Measurements from ENCODE around the gene CCDC169. TPM values are rescaled to one million over a fixed set of nuclear protein-coding genes. Genes with fewer than 3 reads are reported as not detected.
"Not testable (repeated sequence)": the region's sequence is repeated elsewhere in the genome, so short reads cannot be mapped to it uniquely, and the experiment has no call there.

CCDC169 gene
- total RNA-seq, 1 donor: 4.3 TPM

DNA sequence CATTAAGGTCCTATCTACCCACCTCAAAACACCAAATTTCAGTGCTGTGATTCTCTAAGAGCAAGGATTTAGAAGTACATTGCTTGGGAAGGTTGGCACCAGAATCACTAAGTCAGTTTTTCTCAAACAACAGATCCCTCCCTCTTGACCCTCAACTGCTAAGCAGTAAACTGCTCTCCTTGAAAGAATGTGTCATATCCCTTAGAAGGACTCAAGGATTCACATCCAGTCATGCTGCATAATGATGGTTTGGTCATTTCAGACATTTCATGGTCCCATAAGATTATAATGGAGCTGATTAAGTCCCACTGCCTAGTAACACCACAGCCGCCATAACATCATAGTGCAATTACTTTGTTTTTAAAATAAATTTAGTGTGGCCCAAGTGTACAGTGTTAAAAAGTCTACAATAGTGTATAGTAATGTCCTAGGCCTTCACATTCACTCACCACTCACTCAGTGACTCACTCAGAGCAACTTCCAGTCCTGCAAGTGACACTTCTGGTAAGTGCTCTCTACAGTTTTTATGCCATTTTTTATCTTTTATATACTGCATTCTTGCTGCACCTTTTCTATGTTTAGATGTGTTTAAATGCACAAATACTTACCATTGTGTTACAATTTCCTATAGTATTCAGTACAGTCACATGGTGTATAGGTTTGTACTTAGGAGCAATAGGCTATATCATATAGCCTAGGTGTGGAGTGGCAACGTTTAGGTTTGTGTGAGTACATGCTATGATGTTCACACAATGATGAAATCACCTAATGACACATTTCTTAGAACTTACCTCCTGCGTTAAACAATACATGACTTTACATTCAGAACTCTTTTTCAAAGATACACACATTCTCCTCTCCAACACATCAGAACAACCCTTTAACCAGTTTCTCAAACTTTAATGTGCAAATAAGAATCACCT is 15.7 kb upstream of the CCDC169 start:
- TF ChIP-seq, protein P1, sequence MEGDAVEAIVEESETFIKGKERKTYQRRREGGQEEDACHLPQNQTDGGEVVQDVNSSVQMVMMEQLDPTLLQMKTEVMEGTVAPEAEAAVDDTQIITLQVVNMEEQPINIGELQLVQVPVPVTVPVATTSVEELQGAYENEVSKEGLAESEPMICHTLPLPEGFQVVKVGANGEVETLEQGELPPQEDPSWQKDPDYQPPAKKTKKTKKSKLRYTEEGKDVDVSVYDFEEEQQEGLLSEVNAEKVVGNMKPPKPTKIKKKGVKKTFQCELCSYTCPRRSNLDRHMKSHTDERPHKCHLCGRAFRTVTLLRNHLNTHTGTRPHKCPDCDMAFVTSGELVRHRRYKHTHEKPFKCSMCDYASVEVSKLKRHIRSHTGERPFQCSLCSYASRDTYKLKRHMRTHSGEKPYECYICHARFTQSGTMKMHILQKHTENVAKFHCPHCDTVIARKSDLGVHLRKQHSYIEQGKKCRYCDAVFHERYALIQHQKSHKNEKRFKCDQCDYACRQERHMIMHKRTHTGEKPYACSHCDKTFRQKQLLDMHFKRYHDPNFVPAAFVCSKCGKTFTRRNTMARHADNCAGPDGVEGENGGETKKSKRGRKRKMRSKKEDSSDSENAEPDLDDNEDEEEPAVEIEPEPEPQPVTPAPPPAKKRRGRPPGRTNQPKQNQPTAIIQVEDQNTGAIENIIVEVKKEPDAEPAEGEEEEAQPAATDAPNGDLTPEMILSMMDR (IDR thresholded peaks at IDR 0.05; ENCODE audit: insufficient read depth, low read depth, low read length): no peak
- no peak overlapping the region for H3K4me3 ChIP-seq (ENCODE audit: low read depth, low read length)
- DNase-seq (ENCODE audit: low read depth): no peak

DNA sequence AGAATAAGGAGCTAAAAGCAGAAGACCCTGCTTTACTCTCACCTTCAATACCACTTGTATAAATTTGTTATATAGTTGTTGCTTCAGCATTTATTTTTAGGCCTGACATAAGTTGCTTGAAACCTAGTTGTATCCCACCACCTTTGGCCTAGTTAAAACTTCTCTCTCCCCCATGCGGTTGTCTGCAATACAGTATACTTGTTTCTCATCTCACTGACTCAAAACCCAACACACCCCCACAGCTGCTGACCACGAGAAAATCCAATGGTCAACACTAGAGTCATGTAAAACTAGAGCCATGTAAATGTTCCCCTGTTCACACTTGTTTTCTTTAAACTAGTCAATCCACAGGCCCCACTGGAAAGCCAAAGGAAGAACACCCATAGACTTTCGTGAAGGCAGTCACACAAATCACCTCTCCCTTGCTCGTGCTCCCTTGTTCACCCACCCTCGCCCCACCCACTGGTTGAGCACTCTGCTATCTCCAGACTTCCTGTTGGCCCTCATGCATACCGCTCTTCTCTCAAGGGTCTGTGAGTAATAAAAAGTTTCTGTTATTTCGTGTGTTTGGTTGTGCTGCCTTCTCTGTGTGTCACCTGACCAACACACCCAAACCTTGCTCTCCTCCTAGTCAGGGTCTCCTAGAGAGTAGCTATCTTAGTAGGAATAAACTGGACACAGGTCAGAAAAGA is 12.9 kb upstream of the CCDC169 start:
- DNase-seq (ENCODE audit: low read depth): no peak
- no peak overlapping the region for H3K4me3 ChIP-seq (ENCODE audit: low read depth, low read length)
- TF ChIP-seq, protein P1 (IDR thresholded peaks at IDR 0.05; ENCODE audit: insufficient read depth, low read depth, low read length): no peak

DNA sequence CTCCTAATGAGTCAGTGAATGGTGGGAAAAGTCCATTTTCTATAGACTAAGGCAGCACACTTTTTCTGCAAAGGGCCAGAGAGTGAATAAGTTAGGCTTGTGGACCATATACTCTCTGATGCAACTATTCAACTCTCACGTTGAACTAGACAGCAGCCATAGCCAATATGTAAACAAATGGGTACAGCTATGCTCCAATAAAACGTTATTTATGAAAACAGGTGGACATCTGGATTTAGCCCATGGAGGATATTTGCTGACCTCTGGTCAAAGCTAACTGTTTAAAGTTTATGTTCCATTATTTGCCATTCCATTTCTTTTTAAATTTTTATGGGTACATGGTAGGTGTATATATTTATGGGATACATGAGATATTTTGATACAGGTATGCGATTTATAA is 4.7 kb upstream of the CCDC169 start:
- DNase-seq (ENCODE audit: low read depth): no peak
- TF ChIP-seq, protein P1 (IDR thresholded peaks at IDR 0.05; ENCODE audit: insufficient read depth, low read depth, low read length): no peak
- H3K4me3 ChIP-seq (ENCODE audit: low read depth, low read length): no peak overlapping the region

DNA sequence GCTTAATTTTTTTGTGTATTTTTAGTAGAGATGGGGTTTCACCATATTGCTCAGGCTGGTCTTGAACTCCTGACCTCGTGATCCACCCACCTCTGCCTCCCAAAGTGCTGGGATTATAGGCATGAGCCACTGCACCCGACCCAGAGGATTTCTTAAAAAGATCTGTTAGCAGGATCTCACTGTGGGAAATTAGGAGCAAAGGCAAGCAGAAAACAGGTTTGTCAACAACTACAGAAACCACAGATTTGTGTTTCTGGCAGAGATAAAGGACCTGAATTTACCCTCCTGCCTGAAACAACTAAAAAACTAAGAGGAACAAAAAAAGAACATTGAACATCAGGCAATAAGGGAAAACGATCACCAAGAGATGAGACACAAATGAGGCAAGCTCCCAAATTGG is 1.9 kb upstream of the CCDC169 start:
- not testable (repeated sequence) for DNase-seq (ENCODE audit: low read depth); H3K4me3 ChIP-seq (ENCODE audit: low read depth, low read length)

- DNase-seq (ENCODE audit: low read depth): no peak
- TF ChIP-seq, protein P1 (IDR thresholded peaks at IDR 0.05; ENCODE audit: insufficient read depth, low read depth, low read length): no peak
- H3K4me3 ChIP-seq (ENCODE audit: low read depth, low read length): no peak overlapping the region
Observed at GRCh38 chr13:36298535-36299068, 988 bp upstream of the CCDC169 start.

DNA sequence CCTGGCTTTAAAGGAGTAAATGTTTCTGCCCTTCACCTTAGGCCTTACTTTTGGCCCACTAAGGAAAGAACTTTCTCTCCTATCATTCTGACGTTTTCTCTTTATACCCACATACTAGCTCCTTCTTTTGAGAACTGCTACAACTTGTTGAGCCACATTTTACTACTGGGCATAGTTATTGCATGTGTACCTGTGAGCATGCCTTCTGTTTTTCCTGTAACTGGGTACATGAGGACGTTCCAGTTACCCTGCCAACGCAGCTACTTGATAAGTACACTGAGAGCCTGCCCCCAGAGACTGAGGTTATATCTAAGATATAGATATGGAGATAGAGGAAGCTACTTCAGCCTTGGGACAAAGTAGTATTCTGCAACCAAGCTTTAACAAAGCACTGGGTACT is 3.5 kb downstream of the CCDC169 start:
- TF ChIP-seq, protein P1 (IDR thresholded peaks at IDR 0.05; ENCODE audit: insufficient read depth, low read depth, low read length): no peak
- no peak for DNase-seq (ENCODE audit: low read depth)

DNA sequence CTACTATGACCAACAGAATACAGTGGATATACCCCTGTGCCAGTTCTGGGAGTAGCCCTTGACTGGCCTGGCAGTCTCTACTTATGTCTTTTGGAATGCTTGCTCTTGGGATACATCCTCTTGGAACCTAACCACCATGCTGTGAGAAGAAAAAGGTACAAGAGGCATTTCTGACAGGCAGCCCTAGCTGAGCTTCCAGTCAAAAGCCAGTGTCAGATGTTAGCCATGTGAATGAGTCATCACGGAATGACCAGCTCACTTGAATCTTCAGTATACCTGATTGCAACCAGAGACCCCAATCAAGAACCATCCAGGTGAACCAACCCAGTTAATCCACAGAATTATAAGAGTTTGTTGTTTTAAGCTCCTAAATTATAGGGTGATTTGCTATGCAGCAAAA is 4.1 kb downstream of the CCDC169 start:
- DNase-seq (ENCODE audit: low read depth): no peak
- H3K4me3 ChIP-seq (ENCODE audit: low read depth, low read length): no peak overlapping the region
- TF ChIP-seq, protein P1 (IDR thresholded peaks at IDR 0.05; ENCODE audit: insufficient read depth, low read depth, low read length): no peak

More for the DNA sequence above, 3.5 kb downstream of the CCDC169 start:
- H3K4me3 ChIP-seq (ENCODE audit: low read depth, low read length): no peak overlapping the region
